BLaER1 treated with 17β-estradiol and CSF1 and Interleukin-3, amounts not matched to agents 10 nM and 100 nM (cell line): ENCODE measurements around the gene NECTIN2.
"Not testable (repeated sequence)": the region's sequence is repeated elsewhere in the genome, so short reads cannot be mapped to it uniquely, and the experiment has no call there.

ENCODE experiments used
- H3K27ac ChIP-seq, 11 experiments: shearing (Covaris generic); formaldehyde crosslinking; 2 replicates each; pipeline ENCODE4 v1.8.1; 2022
- H3K27me3 ChIP-seq, 11 experiments: shearing (Covaris generic); formaldehyde crosslinking; 2 replicates each; pipeline ENCODE4 v1.8.1; 2022
- H3K36me3 ChIP-seq, 11 experiments: shearing (Covaris generic); formaldehyde crosslinking; 2 replicates each; pipeline ENCODE4 v1.8.1; 2022
- H3K4me1 ChIP-seq, 10 experiments: shearing (Covaris generic); formaldehyde crosslinking; 2 replicates each; pipeline ENCODE4 v1.8.1; 2022
- H3K4me2 ChIP-seq, 11 experiments: shearing (Covaris generic); formaldehyde crosslinking; 2 replicates each; pipeline ENCODE4 v1.8.1; 2022
- H3K4me3 ChIP-seq, 10 experiments: shearing (Covaris generic); formaldehyde crosslinking; 2 replicates each; pipeline ENCODE4 v1.8.1; 2022
- H3K9ac ChIP-seq, 11 experiments: shearing (Covaris generic); formaldehyde crosslinking; 2 replicates each; pipeline ENCODE4 v1.8.1; 2022
- H3K9me3 ChIP-seq, 11 experiments: shearing (Covaris generic); formaldehyde crosslinking; replicated peaks in 1 of 11; 2 replicates each; pipeline ENCODE4 v1.8.1; 2022
- H4K20me1 ChIP-seq, 11 experiments: shearing (Covaris generic); formaldehyde crosslinking; 2 replicates each; pipeline ENCODE4 v1.8.1; 2022
- Cebpa-rat ChIP-seq, 11 experiments: shearing (Covaris generic); IDR thresholded peaks; 2 replicates each; pipeline ENCODE4 v1.8.1; 2022

NECTIN2 gene

DNA sequence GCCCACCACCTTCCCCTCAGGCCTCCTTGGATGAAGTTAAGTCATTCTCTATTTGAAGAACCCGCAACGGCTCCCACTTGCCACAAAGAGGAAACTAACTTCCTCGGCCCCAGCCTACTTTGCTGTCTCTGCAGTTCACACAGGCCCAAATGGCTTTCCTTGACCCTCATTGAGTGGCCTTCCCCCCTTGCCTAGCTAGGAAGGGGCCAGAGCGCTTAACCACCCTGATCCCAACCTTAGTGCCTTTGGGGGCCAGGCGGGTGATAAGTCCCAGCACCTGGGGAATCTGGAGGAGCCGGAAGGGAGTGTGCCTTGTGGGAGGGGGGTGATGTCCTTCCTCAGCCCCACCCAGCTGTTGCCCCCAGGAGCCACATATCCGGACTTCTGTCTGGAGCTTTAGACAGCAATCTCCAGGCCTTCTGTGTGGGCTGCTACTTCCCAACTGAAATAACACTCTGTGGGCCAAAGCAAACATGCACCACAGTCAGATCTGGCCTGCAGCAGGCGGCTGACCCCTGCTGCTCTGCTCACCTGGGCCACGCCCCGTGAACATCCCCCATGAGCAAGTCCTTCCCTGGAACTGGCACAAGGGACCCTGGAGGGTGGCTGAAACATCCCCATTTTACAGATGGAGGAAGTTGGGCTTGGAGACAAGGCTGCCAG lies 10.5 kb downstream of the NECTIN2 start:
- Histone ChIP-seq H3K4me3 (peak overlapping the region in 7 of 10 experiments; percentile 2 to 55 (median 30); a peak in 8 of 20 replicates), H3K27ac (peak overlapping the region; percentile 63 to 89 (median 81)), H3K9me3 (peaks cover 0 to 6% (median 0%) of the 10 kb centered on the region in 11 experiments; a peak in 2 of 22 replicates), H3K36me3 (peaks cover 34 to 59% (median 38%) of the 10 kb centered on the region in 11 experiments), H3K9ac (peak overlapping the region; percentile 51 to 76 (median 70)), H3K4me1 (peaks cover 40 to 80% (median 62%) of the 10 kb centered on the region in 10 experiments), H3K4me2 (peak overlapping the region; percentile 80 to 98 (median 91)), H3K27me3 (no peaks in the 10 kb centered on the region), H4K20me1 (peaks cover 3 to 98% (median 27%) of the 10 kb centered on the region in 11 experiments; a peak in 19 of 22 replicates)
- no peak for TF ChIP-seq Cebpa-rat (IDR thresholded peaks at IDR 0.05)

DNA sequence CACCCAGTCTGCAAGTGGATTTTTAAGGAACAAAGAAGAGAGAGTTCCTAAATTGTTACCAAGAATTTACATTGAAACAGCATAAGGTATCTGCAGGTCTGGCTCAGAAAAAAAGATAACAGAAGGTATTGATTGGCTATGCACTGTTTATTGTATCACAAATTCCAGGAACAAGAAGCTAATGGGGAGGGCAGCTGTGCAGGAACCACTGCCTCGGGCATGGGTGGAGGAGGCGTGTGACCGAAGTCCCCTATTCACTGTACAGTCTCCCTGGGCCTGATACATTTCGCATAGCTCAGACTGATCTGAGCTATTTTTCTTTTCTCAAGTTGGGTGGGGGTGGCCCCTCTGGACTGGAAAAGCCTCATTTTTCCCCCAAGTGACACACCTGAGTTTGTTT lies 11.7 kb downstream of the NECTIN2 start:
- Histone ChIP-seq H3K9ac (peak overlapping the region in 3 of 11 experiments; percentile 3 to 76 (median 68); a peak in 3 of 22 replicates), H3K27ac (peak overlapping the region in 7 of 11 experiments; percentile 74 to 89 (median 81); a peak in 8 of 22 replicates), H3K4me1 (peaks cover 29 to 67% (median 49%) of the 10 kb centered on the region in 10 experiments), H3K36me3 (peaks cover 35 to 71% (median 45%) of the 10 kb centered on the region in 11 experiments), H4K20me1 (peaks cover 0 to 97% (median 15%) of the 10 kb centered on the region in 11 experiments; a peak in 14 of 22 replicates), H3K9me3 (peaks cover 0 to 9% (median 0%) of the 10 kb centered on the region in 11 experiments; a peak in 3 of 22 replicates), H3K4me2 (peak overlapping the region in 9 of 11 experiments; percentile 80 to 98 (median 92); a peak in 16 of 22 replicates), H3K27me3 (no peaks in the 10 kb centered on the region), H3K4me3 (no peak overlapping the region)
- no peak for TF ChIP-seq Cebpa-rat (IDR thresholded peaks at IDR 0.05)

DNA sequence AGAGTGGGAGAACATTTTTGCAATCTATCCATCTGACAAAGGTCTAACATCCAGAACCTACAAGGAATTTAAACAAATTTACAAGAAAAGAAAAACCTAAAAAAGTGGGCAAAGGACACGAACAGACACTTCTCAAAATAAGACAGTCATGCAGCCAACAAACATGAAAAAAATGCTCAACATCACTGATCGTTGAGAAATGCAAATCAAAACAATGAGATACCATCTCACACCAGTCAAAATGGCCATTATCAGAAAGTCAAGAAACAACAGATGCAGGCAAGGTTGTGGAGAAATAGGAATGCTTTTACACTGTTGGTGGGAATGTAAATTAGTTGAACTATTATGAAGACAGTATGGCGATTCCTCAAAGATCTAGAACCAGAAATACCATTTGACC lies 15.5 kb downstream of the NECTIN2 start:
- H3K4me1 ChIP-seq, result peaks cover 11 to 46% (median 23%) of the 10 kb centered on the region in 10 experiments
- H3K9me3 ChIP-seq, H3K27me3 ChIP-seq, H3K27ac ChIP-seq, H3K9ac ChIP-seq, H3K4me2 ChIP-seq, H3K4me3 ChIP-seq: not testable (repeated sequence)
- peaks cover 0 to 88% (median 14%) of the 10 kb centered on the region in 11 experiments; a peak in 14 of 22 replicates for H4K20me1 ChIP-seq
- H3K36me3 ChIP-seq, result peaks cover 48 to 83% (median 63%) of the 10 kb centered on the region in 11 experiments

DNA sequence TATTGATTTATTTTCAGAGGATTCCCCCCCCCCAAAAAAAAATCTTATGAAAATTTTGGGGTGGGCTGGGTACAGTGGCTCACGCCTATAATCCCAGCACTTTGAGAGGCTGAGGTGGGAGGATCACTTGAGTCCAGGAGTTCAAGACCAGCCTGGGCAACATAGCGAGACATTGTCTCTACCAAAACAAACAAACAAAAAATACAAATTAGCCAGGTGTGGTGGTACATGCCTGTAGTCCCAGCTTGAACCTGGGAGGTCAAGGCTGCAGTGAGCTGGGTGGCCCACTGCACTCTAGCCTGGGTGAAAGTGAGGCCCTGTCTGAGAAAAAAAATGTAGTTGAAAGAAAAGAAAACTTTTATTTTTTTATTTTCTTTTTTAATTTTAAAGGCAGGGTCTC lies 17.9 kb downstream of the NECTIN2 start:
- Histone ChIP-seq H3K4me2 (no peak overlapping the region), H3K9ac (no peak overlapping the region), H4K20me1 (peaks cover 0 to 64% (median 7%) of the 10 kb centered on the region in 11 experiments; a peak in 14 of 22 replicates), H3K9me3 (peaks cover 0 to 12% (median 0%) of the 10 kb centered on the region in 11 experiments; a peak in 5 of 22 replicates), H3K27ac (no peak overlapping the region), H3K27me3 (no peaks in the 10 kb centered on the region), H3K4me1 (peaks cover 0 to 46% (median 18%) of the 10 kb centered on the region in 10 experiments; a peak in 14 of 20 replicates), H3K4me3 (no peak overlapping the region), H3K36me3 (peaks cover 63 to 87% (median 79%) of the 10 kb centered on the region in 11 experiments)
- no peak for TF ChIP-seq Cebpa-rat (IDR thresholded peaks at IDR 0.05)

DNA sequence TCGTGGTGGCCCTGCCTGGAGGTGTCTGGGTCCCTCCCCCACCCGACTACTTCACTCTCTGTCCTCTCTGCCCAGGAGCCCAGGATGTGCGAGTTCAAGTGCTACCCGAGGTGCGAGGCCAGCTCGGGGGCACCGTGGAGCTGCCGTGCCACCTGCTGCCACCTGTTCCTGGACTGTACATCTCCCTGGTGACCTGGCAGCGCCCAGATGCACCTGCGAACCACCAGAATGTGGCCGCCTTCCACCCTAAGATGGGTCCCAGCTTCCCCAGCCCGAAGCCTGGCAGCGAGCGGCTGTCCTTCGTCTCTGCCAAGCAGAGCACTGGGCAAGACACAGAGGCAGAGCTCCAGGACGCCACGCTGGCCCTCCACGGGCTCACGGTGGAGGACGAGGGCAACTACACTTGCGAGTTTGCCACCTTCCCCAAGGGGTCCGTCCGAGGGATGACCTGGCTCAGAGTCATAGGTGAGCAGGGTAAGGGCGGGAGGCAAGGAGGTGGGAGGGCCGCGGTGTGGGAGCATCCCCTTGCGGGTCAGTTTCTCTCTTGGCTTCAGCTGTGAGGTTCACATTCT lies 19.2 kb downstream of the NECTIN2 start:
- peaks cover 50 to 79% (median 67%) of the 10 kb centered on the region in 11 experiments for H3K36me3 ChIP-seq
- H3K9me3 ChIP-seq, result peaks cover 0 to 12% (median 0%) of the 10 kb centered on the region in 11 experiments; a peak in 5 of 22 replicates
- peak overlapping the region in 1 of 11 experiments; percentile 48; a peak in 1 of 22 replicates for H3K4me2 ChIP-seq
- H3K4me3 ChIP-seq, result no peak overlapping the region
- H3K27me3 ChIP-seq, result no peaks in the 10 kb centered on the region
- TF ChIP-seq Cebpa-rat (IDR thresholded peaks at IDR 0.05), result no peak
- no peak overlapping the region for H3K9ac ChIP-seq
- peaks cover 0 to 54% (median 28%) of the 10 kb centered on the region in 10 experiments; a peak in 15 of 20 replicates for H3K4me1 ChIP-seq
- H4K20me1 ChIP-seq, result peaks cover 0 to 53% (median 5%) of the 10 kb centered on the region in 11 experiments; a peak in 10 of 22 replicates
- no peak overlapping the region for H3K27ac ChIP-seq

DNA sequence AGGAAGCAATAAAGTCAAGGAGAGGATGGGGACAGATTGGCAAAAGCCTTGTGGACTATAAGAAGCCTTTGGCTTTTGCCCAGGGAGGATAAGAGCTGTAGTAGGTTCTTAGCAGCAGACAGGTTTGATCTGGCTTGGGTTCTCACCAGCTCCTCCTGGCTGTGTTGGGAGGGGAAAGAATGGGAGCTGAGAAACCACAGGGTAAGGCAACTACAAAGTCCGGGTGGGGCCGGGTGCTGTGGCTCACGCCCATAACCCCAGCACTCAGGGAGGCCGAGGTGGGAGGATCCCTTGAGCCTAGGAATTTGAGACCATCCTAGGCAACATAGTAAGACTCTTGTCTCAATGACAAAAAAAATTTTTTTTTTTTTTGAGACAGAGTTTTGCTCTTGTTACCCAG lies 20.6 kb downstream of the NECTIN2 start:
- H3K9ac ChIP-seq, result peak overlapping the region in 1 of 11 experiments; percentile 9; a peak in 2 of 22 replicates
- H3K27ac ChIP-seq, result peak overlapping the region in 4 of 11 experiments; percentile 32 to 81 (median 42); a peak in 4 of 22 replicates
- peaks cover 0 to 68% (median 33%) of the 10 kb centered on the region in 10 experiments; a peak in 15 of 20 replicates for H3K4me1 ChIP-seq
- H3K27me3 ChIP-seq, result no peaks in the 10 kb centered on the region
- TF ChIP-seq Cebpa-rat (IDR thresholded peaks at IDR 0.05), result no peak
- peaks cover 46 to 79% (median 62%) of the 10 kb centered on the region in 11 experiments for H3K36me3 ChIP-seq
- H3K9me3 ChIP-seq, result peaks cover 0 to 7% (median 0%) of the 10 kb centered on the region in 11 experiments; a peak in 4 of 22 replicates
- peak overlapping the region in 4 of 11 experiments; percentile 11 to 81 (median 47); a peak in 7 of 22 replicates for H3K4me2 ChIP-seq
- H4K20me1 ChIP-seq, result peaks cover 0 to 52% (median 5%) of the 10 kb centered on the region in 11 experiments; a peak in 11 of 22 replicates
- no peak overlapping the region for H3K4me3 ChIP-seq

DNA sequence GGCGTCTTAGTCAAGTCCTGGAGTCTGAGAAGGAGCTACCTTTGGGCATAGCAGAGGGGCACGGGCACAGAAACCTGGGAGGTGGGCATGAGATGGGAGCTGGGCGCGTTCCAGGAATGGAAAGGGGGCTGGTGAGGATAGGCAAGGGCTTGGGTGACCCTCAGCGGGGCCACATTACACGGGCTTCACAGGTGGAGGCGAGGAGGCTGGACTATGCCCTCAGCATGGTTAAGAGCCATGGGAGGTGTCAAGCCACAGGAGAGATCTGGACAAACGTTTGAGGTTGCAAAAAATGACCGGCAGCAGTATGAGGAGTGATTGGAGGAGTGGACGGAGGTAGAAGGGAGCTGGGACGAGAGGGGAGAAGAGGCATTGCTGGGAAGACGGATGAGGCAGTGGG lies 21.5 kb downstream of the NECTIN2 start:
- no peak overlapping the region for H3K4me3 ChIP-seq
- H3K9ac ChIP-seq, result peak overlapping the region in 3 of 11 experiments; percentile 31 to 62 (median 60); a peak in 3 of 22 replicates
- H3K4me1 ChIP-seq, result peaks cover 4 to 77% (median 40%) of the 10 kb centered on the region in 10 experiments; a peak in 17 of 20 replicates
- peaks cover 51 to 80% (median 66%) of the 10 kb centered on the region in 11 experiments for H3K36me3 ChIP-seq
- peaks cover 0 to 51% (median 5%) of the 10 kb centered on the region in 11 experiments; a peak in 11 of 22 replicates for H4K20me1 ChIP-seq
- no peaks in the 10 kb centered on the region for H3K27me3 ChIP-seq
- H3K9me3 ChIP-seq, result peaks cover 0 to 7% (median 0%) of the 10 kb centered on the region in 11 experiments; a peak in 2 of 22 replicates
- peak overlapping the region in 4 of 11 experiments; percentile 67 to 81 (median 78); a peak in 8 of 22 replicates for H3K27ac ChIP-seq
- peak overlapping the region in 4 of 11 experiments; percentile 68 to 90 (median 80); a peak in 8 of 22 replicates for H3K4me2 ChIP-seq
- TF ChIP-seq Cebpa-rat (IDR thresholded peaks at IDR 0.05), result no peak

DNA sequence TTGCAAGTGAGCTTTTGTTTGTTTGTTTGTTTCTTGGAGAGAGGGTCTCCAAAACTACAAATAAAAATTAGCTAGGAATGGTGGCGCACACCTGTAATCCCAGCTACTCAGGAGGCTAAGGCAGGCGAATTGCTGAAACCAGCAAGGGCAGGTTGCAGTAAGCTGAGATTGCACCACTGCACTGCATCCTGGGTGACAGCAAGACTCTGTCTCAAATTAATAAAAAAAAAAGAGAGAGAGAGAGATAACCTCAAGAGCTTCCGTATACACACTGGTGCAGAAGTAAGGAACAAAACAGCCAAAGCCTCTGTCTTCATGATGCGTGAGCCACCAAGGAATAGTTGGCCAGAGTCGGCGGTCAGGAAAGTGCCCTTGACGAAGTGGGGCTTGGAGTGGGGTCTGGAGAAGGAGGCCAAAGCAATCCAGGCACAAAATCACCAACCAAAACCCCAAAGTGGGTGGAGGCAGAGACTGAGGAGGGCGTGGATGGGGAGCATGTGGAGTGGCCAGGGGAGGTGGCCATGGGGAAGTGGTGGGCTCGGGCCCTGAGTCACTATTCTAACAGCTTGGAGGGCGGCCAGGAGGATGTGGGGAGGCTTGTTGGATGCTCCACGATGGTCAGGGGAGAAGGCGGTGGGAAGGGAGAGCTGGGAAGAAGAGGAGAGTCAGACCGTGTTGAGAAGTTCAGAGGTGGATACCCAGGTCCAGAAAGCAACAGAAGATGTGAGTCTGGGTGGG lies 23.8 kb downstream of the NECTIN2 start:
- Histone ChIP-seq H3K4me2 (peak overlapping the region in 7 of 11 experiments; percentile 8 to 90 (median 78); a peak in 13 of 22 replicates), H3K36me3 (peaks cover 65 to 93% (median 80%) of the 10 kb centered on the region in 11 experiments), H3K9me3 (peaks cover 0 to 7% (median 0%) of the 10 kb centered on the region in 11 experiments; a peak in 2 of 22 replicates), H4K20me1 (peaks cover 0 to 46% (median 4%) of the 10 kb centered on the region in 11 experiments; a peak in 11 of 22 replicates), H3K9ac (peak overlapping the region in 5 of 11 experiments; percentile 26 to 60 (median 43); a peak in 6 of 22 replicates), H3K4me1 (peaks cover 14 to 77% (median 51%) of the 10 kb centered on the region in 10 experiments), H3K4me3 (0 out of 20 replicates have a peak overlapping the region, but pooled peaks of 1 of the 10 experiments have one; percentile 22), H3K27ac (peak overlapping the region in 9 of 11 experiments; percentile 17 to 81 (median 58); a peak in 13 of 22 replicates), H3K27me3 (no peaks in the 10 kb centered on the region)
- TF ChIP-seq Cebpa-rat (IDR thresholded peaks at IDR 0.05), result no peak
